Measurements from ENCODE around the gene PIP.
"Not testable (repeated sequence)": the region's sequence is repeated elsewhere in the genome, so short reads cannot be mapped to it uniquely, and the experiment has no call there.

Gene PIP

GRCh38 chr7:143131781-143132180, at the start of gene PIP:
Gene PIP (plus strand): TSS chr7:143132077. CDS start chr7:143132117, 40 bp downstream.
- CTCF ChIA-PET = no interaction called here
- POLR2A ChIA-PET = no interaction called here
- TF ChIP-seq SUZ12 (IDR thresholded peaks at IDR 0.05) (no peak), FOXA1 (IDR thresholded peaks at IDR 0.05) (no peak), FOXK2 (IDR thresholded peaks at IDR 0.05) (no peak), LEF1 (IDR thresholded peaks at IDR 0.05; ENCODE audit: borderline replicate concordance) (no peak), TARDBP (IDR thresholded peaks at IDR 0.05) (no peak), ARNT (IDR thresholded peaks at IDR 0.05) (no peak), FOXM1 (IDR thresholded peaks at IDR 0.05; ENCODE audit: borderline replicate concordance) (no peak), SP1 (IDR thresholded peaks at IDR 0.05) (no peak), ZNF384 (IDR thresholded peaks at IDR 0.05) (no peak), HDGF (IDR thresholded peaks at IDR 0.05; ENCODE audit: borderline replicate concordance) (no peak), PKNOX1 (IDR thresholded peaks at IDR 0.05) (no peak), ELF4 (IDR thresholded peaks at IDR 0.05) (no peak), CTBP1 (IDR thresholded peaks at IDR 0.05; ENCODE audit: borderline replicate concordance) (no peak), L3MBTL2 (conservative IDR thresholded peaks at IDR 0.05) (no peak)
- no peak for DNase-seq (ENCODE audit: extremely low spot score)

GRCh38 chr7:143085109-143085508, 46.8 kb upstream of the PIP start:
- POLR2A ChIA-PET = no interaction called here
- no peak for TF ChIP-seq HDGF (IDR thresholded peaks at IDR 0.05; ENCODE audit: borderline replicate concordance)
- CTCF ChIA-PET = no interaction called here
- no peak for DNase-seq (ENCODE audit: extremely low spot score)

- DNase-seq (ENCODE audit: extremely low spot score); CTCF ChIA-PET; POLR2A ChIA-PET: not testable (repeated sequence)
Observed at GRCh38 chr7:143085610-143086009, 46.3 kb upstream of the PIP start.

GRCh38 chr7:143088549-143089231, 43.2 kb upstream of the PIP start:
- CTCF ChIA-PET; DNase-seq (ENCODE audit: extremely low spot score); POLR2A ChIA-PET: not testable (repeated sequence)

GRCh38 chr7:143096146-143096545, 35.7 kb upstream of the PIP start:
- TF ChIP-seq BHLHE40 (IDR thresholded peaks at IDR 0.05; ENCODE audit: borderline replicate concordance) = no peak
- TF ChIP-seq L3MBTL2 (conservative IDR thresholded peaks at IDR 0.05) = no peak
- TF ChIP-seq SUZ12 (IDR thresholded peaks at IDR 0.05) = no peak
- TF ChIP-seq FOXK2 (IDR thresholded peaks at IDR 0.05) = no peak
- no peak for TF ChIP-seq NFRKB (IDR thresholded peaks at IDR 0.05)
- TF ChIP-seq LEF1 (IDR thresholded peaks at IDR 0.05; ENCODE audit: borderline replicate concordance) = no peak
- TF ChIP-seq ELF4 (IDR thresholded peaks at IDR 0.05) = no peak
- TF ChIP-seq FOXM1 (IDR thresholded peaks at IDR 0.05; ENCODE audit: borderline replicate concordance) = no peak
- TF ChIP-seq CTBP1 (IDR thresholded peaks at IDR 0.05; ENCODE audit: borderline replicate concordance) = no peak
- TF ChIP-seq ZNF384 (IDR thresholded peaks at IDR 0.05) = no peak
- TF ChIP-seq FOXA1 (IDR thresholded peaks at IDR 0.05) = no peak
- no peak for TF ChIP-seq SP1 (IDR thresholded peaks at IDR 0.05)
- no peak for TF ChIP-seq PKNOX1 (IDR thresholded peaks at IDR 0.05)
- ChIA-PET POLR2A (no interaction called here), CTCF (no interaction called here)
- DNase-seq (ENCODE audit: extremely low spot score) = no peak

GRCh38 chr7:143099579-143099978, 32.3 kb upstream of the PIP start:
- CTCF ChIA-PET; POLR2A ChIA-PET; DNase-seq (ENCODE audit: extremely low spot score): not testable (repeated sequence)

GRCh38 chr7:143104759-143105158, 27.1 kb upstream of the PIP start:
- ChIA-PET CTCF (no interaction called here), POLR2A (no interaction called here)
- no peak for DNase-seq (ENCODE audit: extremely low spot score)
- no peak for TF ChIP-seq ARNT (IDR thresholded peaks at IDR 0.05)
- no peak for TF ChIP-seq CTBP1 (IDR thresholded peaks at IDR 0.05; ENCODE audit: borderline replicate concordance)

- POLR2A ChIA-PET; DNase-seq (ENCODE audit: extremely low spot score); CTCF ChIA-PET: not testable (repeated sequence)
Observed at GRCh38 chr7:143108019-143108418, 23.9 kb upstream of the PIP start.

GRCh38 chr7:143117395-143117794, 14.5 kb upstream of the PIP start:
- POLR2A ChIA-PET = no interaction called here
- no peak for TF ChIP-seq CTBP1 (IDR thresholded peaks at IDR 0.05; ENCODE audit: borderline replicate concordance)
- TF ChIP-seq HDGF (IDR thresholded peaks at IDR 0.05; ENCODE audit: borderline replicate concordance) = no peak

More at GRCh38 chr7:143117395-143117794, 14.5 kb upstream of the PIP start:
- DNase-seq (ENCODE audit: extremely low spot score) = no peak
- CTCF ChIA-PET = no interaction called here
